Panc1 (cell line): Measurements from ENCODE around the gene PTPN2. TPM values are rescaled to one million over a fixed set of nuclear protein-coding genes. Genes with fewer than 3 reads are reported as not detected.

Experiments used
- ATAC-seq: fragments of 200-7000 bp; cut with Tn5 transposase; 2 replicates; pipeline ENCODE4 v1.9.1; 2020; ENCODE audit warnings: mild to moderate bottlenecking, moderate library complexity
- BruUV-seq: library from RNA; stranded (reverse); fragments of 400-500 nt; replicated peaks from 2 replicates; lab custom pipeline; 2021; lab: Mats Ljungman, UMichigan
- CTCF ChIA-PET: fragments of 300-600 bp; sonication (Branson Sonifier 250); formaldehyde crosslinking; loops from one replicate; lab custom pipeline; 2022; ENCODE audit warnings: antibody characterized with exemption; lab: Charles Lee
- POLR2A ChIA-PET: fragments of 300-600 bp; sonication (Branson Sonifier 250); formaldehyde crosslinking; loops from one replicate; lab custom pipeline; 2022; ENCODE audit warnings: antibody characterized with exemption; lab: Charles Lee
- DNase-seq: peaks from one replicate; pipeline ENCODE4 v3.0.0-alpha.2; 2010; ENCODE audit warnings: low read depth, low spot score
- H3K27ac ChIP-seq: 2 replicates; pipeline ENCODE4 v1.5.1; 2011; ENCODE audit warnings: mild to moderate bottlenecking, low read length, inconsistent platforms
- H3K27me3 ChIP-seq: fragments of 200-500 bp; sonication (Bioruptor generic); 2 replicates; pipeline ENCODE4 v1.6.0; 2014; ENCODE audit warnings: low read length, inconsistent platforms; ENCODE audit not compliant: control insufficient read depth, insufficient read depth
- H3K36me3 ChIP-seq: fragments of 200-500 bp; sonication (Bioruptor generic); 2 replicates; pipeline ENCODE4 v1.5.1; 2014; ENCODE audit warnings: inconsistent platforms, mild to moderate bottlenecking, low read length, moderate library complexity; ENCODE audit not compliant: control insufficient read depth, insufficient read depth
- H3K4me1 ChIP-seq: 2 replicates; pipeline ENCODE4 v1.5.1; 2011; ENCODE audit warnings: inconsistent platforms, mild to moderate bottlenecking, low read length, moderate library complexity; ENCODE audit not compliant: control insufficient read depth, insufficient read depth
- H3K4me3 ChIP-seq, 2 experiments: 2 replicates each; pipeline ENCODE4 v1.5.1; 2011 to 2012; ENCODE audit warnings: low read depth in 2 of 2, low read length in 2 of 2, mild to moderate bottlenecking in 2 of 2, inconsistent platforms in 1 of 2, moderate library complexity in 1 of 2
- H3K9me3 ChIP-seq: fragments of 200-500 bp; sonication (Bioruptor generic); 2 replicates; pipeline ENCODE4 v1.5.1; 2014; ENCODE audit warnings: low read depth, mild to moderate bottlenecking, inconsistent platforms, low read length, moderate library complexity; ENCODE audit not compliant: control insufficient read depth, insufficient read depth
- CTCF ChIP-seq: fragments of 450-650 bp; IDR thresholded peaks from 2 replicates; pipeline ENCODE4 v1.5.1; 2017; ENCODE audit warnings: mild to moderate bottlenecking
- POLR2AphosphoS5 ChIP-seq: IDR thresholded peaks from 2 replicates; pipeline ENCODE4 v1.6.1; 2012; ENCODE audit warnings: mild to moderate bottlenecking, low read depth, low read length, moderate library complexity
- REST ChIP-seq, 2 experiments: IDR thresholded peaks; 2 replicates each; pipeline ENCODE4 v1.6.1; 2011 to 2012; ENCODE audit warnings: low read depth in 2 of 2, control low read depth in 1 of 2, low read length in 1 of 2, mild to moderate bottlenecking in 1 of 2, moderate library complexity in 1 of 2; ENCODE audit not compliant: insufficient read depth in 1 of 2
- SIN3A ChIP-seq: IDR thresholded peaks from 2 replicates; pipeline ENCODE4 v1.6.1; 2012; ENCODE audit warnings: low read depth, mild to moderate bottlenecking, low read length, moderate library complexity, borderline replicate concordance; ENCODE audit not compliant: insufficient read depth
- TCF7L2 ChIP-seq: IDR thresholded peaks from 2 replicates; pipeline ENCODE4 v1.6.1; 2011; ENCODE audit warnings: mild to moderate bottlenecking, low read depth, low read length, inconsistent platforms
- in situ Hi-C: cut with HindIII; loops from 2 replicates; pipeline ENCODE4 v1.10.0; 2016; ENCODE audit warnings: low sequenced_read_pairs, low pct_unique_long_range_greater_than_20kb
- intact Hi-C: fragments of 100-400 bp; cut with micrococcal nuclease; formaldehyde crosslinking; loops from one replicate; pipeline ENCODE4 v1.10.0; 2022; ENCODE audit not compliant: unreplicated experiment
- total RNA-seq: library from RNA; stranded (reverse); gene quantifications from one replicate; pipeline ENCODE4 v1.2.1, GENCODE V29; 2021; ENCODE audit not compliant: unreplicated experiment

Gene PTPN2
- total RNA-seq, 1 experiment from 2014 or later = 34.8 TPM

DNA sequence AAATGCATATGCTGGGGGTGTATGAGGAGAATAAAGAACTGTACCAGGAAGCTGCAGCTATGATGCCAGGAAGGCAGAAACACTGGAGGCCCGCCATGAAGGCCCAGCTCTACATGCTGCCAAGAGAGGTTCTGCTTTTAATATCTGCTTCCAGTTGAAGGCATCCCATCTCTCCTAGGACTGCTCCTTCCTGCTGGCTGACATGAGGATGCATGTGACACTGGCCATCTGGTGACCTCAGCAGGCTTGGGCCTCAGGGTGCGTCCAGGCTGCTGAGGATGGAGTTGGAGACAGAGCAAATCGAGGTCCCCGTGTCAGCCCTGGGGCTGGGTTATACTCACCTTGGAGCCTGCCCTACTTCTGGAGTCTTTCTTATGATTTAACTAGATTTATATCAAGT is 132.1 kb downstream of the PTPN2 start:
- in situ Hi-C loops (no loop called here), intact Hi-C loops (no loop called here)
- no peak for DNase-seq
- POLR2A ChIA-PET = no interaction called here
- Histone ChIP-seq H3K4me3 (no peak overlapping the region), H3K36me3 (no peaks in the 10 kb centered on the region), H3K9me3 (no peaks in the 10 kb centered on the region), H3K4me1 (peaks cover 4% of the 10 kb centered on the region; the same call in 1 of the 2 replicates), H3K27me3 (no peaks in the 10 kb centered on the region), H3K27ac (no peak overlapping the region)
- CTCF ChIA-PET = no interaction called here
- ATAC-seq = no peak
- no TSS peak for BruUV-seq
- no peak for TF ChIP-seq POLR2AphosphoS5
- TF ChIP-seq SIN3A = no peak
- TF ChIP-seq TCF7L2 = no peak
- no peak for TF ChIP-seq REST (IDR thresholded peaks at IDR 0.05; ENCODE audit: insufficient read depth in 1 of 2, low read depth in 2 of 2, low read length in 1 of 2)
- no peak for TF ChIP-seq CTCF

DNA sequence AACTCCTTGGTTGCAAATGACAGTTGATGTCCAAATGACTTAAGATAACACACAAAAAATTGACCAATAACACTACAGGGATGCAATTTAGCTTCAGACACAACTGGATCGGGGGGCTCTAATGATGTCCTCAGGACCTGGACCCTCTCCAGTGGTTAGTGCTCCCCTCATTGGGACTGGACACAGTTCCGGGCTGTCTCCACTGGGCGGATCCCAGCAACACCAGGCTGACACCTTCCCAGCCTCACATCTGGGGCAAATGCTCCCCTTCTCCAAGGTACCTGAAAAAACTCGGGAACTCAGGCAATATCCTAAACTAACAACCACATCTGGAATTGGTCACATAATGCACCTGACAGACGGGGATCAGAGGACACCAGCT is 132.5 kb downstream of the PTPN2 start:
- no peaks in the 10 kb centered on the region for H3K36me3 ChIP-seq
- POLR2A ChIA-PET = no interaction called here
- H3K4me3 ChIP-seq = no peak overlapping the region
- ATAC-seq (no peak), DNase-seq (no peak)
- no peak overlapping the region for H3K27ac ChIP-seq
- H3K27me3 ChIP-seq = no peaks in the 10 kb centered on the region
- CTCF ChIA-PET = no interaction called here
- intact Hi-C loops (no loop called here), in situ Hi-C loops (no loop called here)
- BruUV-seq = no TSS peak
- peaks cover 4% of the 10 kb centered on the region; the same call in 1 of the 2 replicates for H3K4me1 ChIP-seq
- no peak for TF ChIP-seq REST (IDR thresholded peaks at IDR 0.05; ENCODE audit: insufficient read depth in 1 of 2, low read depth in 2 of 2, low read length in 1 of 2)
- no peak for TF ChIP-seq POLR2AphosphoS5
- no peak for TF ChIP-seq SIN3A
- no peak for TF ChIP-seq CTCF
- TF ChIP-seq TCF7L2 = no peak
- no peaks in the 10 kb centered on the region for H3K9me3 ChIP-seq
